Liver (tissue), 9 donors: Measurements from ENCODE around the gene CFAP157. TPM values are rescaled to one million over a fixed set of nuclear protein-coding genes. Genes with fewer than 3 reads are reported as not detected.

ENCODE experiments used
- DNase-seq: peaks from one replicate; pipeline ENCODE4 v3.0.0-alpha.2; 2017; ENCODE audit warnings: low spot score
- H3K27ac ChIP-seq, 2 donors: one replicate each; pipeline ENCODE4 v1.7.0; 2013; ENCODE audit warnings: inconsistent platforms in 2 of 2, low read length in 2 of 2, control low read depth in 1 of 2, low read depth in 1 of 2, mild to moderate bottlenecking in 1 of 2
- H3K27me3 ChIP-seq, 4 donors: one replicate each; pipeline versions ENCODE4 v1.6.1 to v1.7.0; 2013; ENCODE audit warnings: low read length in 3 of 4, inconsistent platforms in 1 of 4, mild to moderate bottlenecking in 1 of 4, moderate library complexity in 1 of 4; ENCODE audit not compliant: control insufficient read depth in 4 of 4, insufficient read depth in 4 of 4
- H3K36me3 ChIP-seq, 4 donors: one replicate each; pipeline versions ENCODE4 v1.6.1 to v1.7.0; 2013; ENCODE audit warnings: low read length in 3 of 4, mild to moderate bottlenecking in 3 of 4, low read depth in 1 of 4, moderate library complexity in 1 of 4; ENCODE audit not compliant: control insufficient read depth in 4 of 4, insufficient read depth in 3 of 4
- H3K4me1 ChIP-seq, 4 donors: one replicate each; pipeline versions ENCODE4 v1.6.1 to v1.7.0; 2013; ENCODE audit warnings: low read length in 3 of 4, mild to moderate bottlenecking in 3 of 4, moderate library complexity in 1 of 4; ENCODE audit not compliant: control insufficient read depth in 4 of 4, insufficient read depth in 4 of 4
- H3K4me3 ChIP-seq, 3 donors: one replicate each; pipeline versions ENCODE4 v1.6.1 to v1.7.0; 2013; ENCODE audit warnings: low read length in 3 of 3, control low read depth in 1 of 3, low read depth in 1 of 3, mild to moderate bottlenecking in 1 of 3
- H3K9ac ChIP-seq, 2 donors: one replicate each; pipeline ENCODE4 v1.7.0; 2013; ENCODE audit warnings: low read length in 2 of 2, mild to moderate bottlenecking in 2 of 2, moderate library complexity in 2 of 2, control low read depth in 1 of 2, low read depth in 1 of 2
- H3K9me3 ChIP-seq, 4 donors: one replicate each; pipeline versions ENCODE4 v1.6.1 to v1.7.0; 2013; ENCODE audit warnings: low read length in 3 of 4; ENCODE audit not compliant: control insufficient read depth in 4 of 4
- ATF3 ChIP-seq: IDR thresholded peaks from 2 replicates; pipeline ENCODE4 v1.6.1; 2016; ENCODE audit warnings: antibody characterized with exemption
- CTCF ChIP-seq: fragments of 150-350 bp; IDR thresholded peaks from 2 replicates; pipeline ENCODE4 v1.5.1; 2017; ENCODE audit warnings: improper control_type of control experiment, low read depth, low read length; ENCODE audit not compliant: missing input control
- FOXA1 ChIP-seq: IDR thresholded peaks from 2 replicates; pipeline ENCODE4 v1.6.1; 2016; ENCODE audit warnings: antibody characterized with exemption
- FOXA2 ChIP-seq: IDR thresholded peaks from 2 replicates; pipeline ENCODE4 v1.6.1; 2016; ENCODE audit warnings: antibody characterized with exemption
- GABPA ChIP-seq, 2 donors: IDR thresholded peaks in 1 of 2; conservative IDR thresholded peaks in 1 of 2; 2 replicates each; pipeline ENCODE4 v1.6.1; 2016; ENCODE audit warnings: antibody characterized with exemption in 2 of 2, mild to moderate bottlenecking in 1 of 2, moderate library complexity in 1 of 2
- HNF4A ChIP-seq, 2 donors: conservative IDR thresholded peaks; 2 replicates each; pipeline ENCODE4 v1.6.1; 2016; ENCODE audit warnings: antibody characterized with exemption in 2 of 2, mild to moderate bottlenecking in 2 of 2
- HNF4G ChIP-seq: IDR thresholded peaks from 2 replicates; pipeline ENCODE4 v1.6.1; 2016; ENCODE audit warnings: antibody characterized with exemption
- JUND ChIP-seq, 2 donors: IDR thresholded peaks; 2 replicates each; pipeline ENCODE4 v1.6.1; 2016; ENCODE audit warnings: antibody characterized with exemption in 2 of 2
- MAX ChIP-seq: IDR thresholded peaks from 2 replicates; pipeline ENCODE4 v1.6.1; 2016; ENCODE audit warnings: antibody characterized with exemption
- NR2F2 ChIP-seq: IDR thresholded peaks from 2 replicates; pipeline ENCODE4 v1.6.1; 2016; ENCODE audit warnings: antibody characterized with exemption
- RAD21 ChIP-seq, 2 donors: IDR thresholded peaks; 2 replicates each; pipeline ENCODE4 v1.6.1; 2016; ENCODE audit warnings: antibody characterized with exemption in 2 of 2, mild to moderate bottlenecking in 2 of 2
- RXRA ChIP-seq, 2 donors: IDR thresholded peaks; 2 replicates each; pipeline ENCODE4 v1.6.1; 2017 to 2018; ENCODE audit warnings: antibody characterized with exemption in 2 of 2, mild to moderate bottlenecking in 1 of 2
- SP1 ChIP-seq: IDR thresholded peaks from 2 replicates; pipeline ENCODE4 v1.6.1; 2018; ENCODE audit warnings: antibody characterized with exemption, mild to moderate bottlenecking
- TAF1 ChIP-seq: conservative IDR thresholded peaks from 2 replicates; pipeline ENCODE4 v1.6.1; 2016; ENCODE audit warnings: antibody characterized with exemption, mild to moderate bottlenecking
- YY1 ChIP-seq: IDR thresholded peaks from 2 replicates; pipeline ENCODE4 v1.6.1; 2016; ENCODE audit warnings: antibody characterized with exemption, mild to moderate bottlenecking
- ZBTB33 ChIP-seq: IDR thresholded peaks from 2 replicates; pipeline ENCODE4 v1.6.1; 2016; ENCODE audit warnings: antibody characterized with exemption
- WGBS: extraction: QIAGEN DNeasy Blood & Tissue Kit; methylation state at CpG from one replicate; pipeline ENCODE4 v1.1.7; 2013; 5-methylcytosine and 5-hydroxymethylcytosine counted together
- polyA plus RNA-seq, 2 donors: library from polyadenylated mRNA; stranded (reverse) in 1 of 2; unstranded in 1 of 2; fragments of 200-250 nt in 1 of 2; fragments of >200 nt in 1 of 2; fragmentation: Nextera tagmentation in 1 of 2; extraction: Ambion mirVana in 1 of 2; gene quantifications; one replicate each; pipeline versions ENCODE4 v1.2.1 to v1.2.3, GENCODE V29; 2013 to 2015
- total RNA-seq, 2 donors: library from RNA; depleted of rRNA; stranded (reverse); fragments of >200 nt; gene quantifications; one replicate each; pipeline ENCODE4 v1.2.3, GENCODE V29; 2014
- donor health status: healthy.
- donor health status: healthy.
- donor health status: healthy.
- donor health status: healthy.
- donor health status: healthy.

Gene CFAP157
- total and polyA plus RNA-seq, 4 donors = 0.07 to 0.22 TPM; not detected in 2

GRCh38 chr9:127742435-127743088 lies 35.8 kb downstream of the CFAP157 start:
- Histone ChIP-seq H3K9ac (no peak overlapping the region), H3K4me1 (no peaks in the 10 kb centered on the region), H3K27me3 (no peaks in the 10 kb centered on the region), H3K9me3 (no peaks in the 10 kb centered on the region), H3K36me3 (peaks cover 0 to 4% (median 1%) of the 10 kb centered on the region in 4 donors), H3K27ac (no peak overlapping the region), H3K4me3 (no peak overlapping the region)
- 35% methylated on average over 33 of the region's 33 CpGs for WGBS
- DNase-seq = no peak
- TF ChIP-seq CTCF (no peak), GABPA (IDR thresholded peaks at IDR 0.05 in 1 of 2, conservative IDR thresholded peaks at IDR 0.05 in 1 of 2) (no peak), HNF4A (conservative IDR thresholded peaks at IDR 0.05) (no peak), ZBTB33 (no peak), JUND (IDR thresholded peaks at IDR 0.05) (no peak), RAD21 (IDR thresholded peaks at IDR 0.05) (no peak), FOXA1 (no peak), NR2F2 (no peak), SP1 (no peak), MAX (no peak), RXRA (IDR thresholded peaks at IDR 0.05) (no peak), TAF1 (no peak), FOXA2 (no peak), ATF3 (no peak), HNF4G (no peak)

- Histone ChIP-seq H3K4me1 (no peaks in the 10 kb centered on the region), H3K27me3 (no peaks in the 10 kb centered on the region), H3K27ac (no peak overlapping the region), H3K4me3 (no peak overlapping the region), H3K9me3 (no peaks in the 10 kb centered on the region), H3K9ac (no peak overlapping the region), H3K36me3 (peaks cover 2 to 6% (median 2%) of the 10 kb centered on the region in 4 donors)
- TF ChIP-seq MAX (no peak), NR2F2 (no peak), TAF1 (no peak), YY1 (no peak)
- no peak for DNase-seq
- 92% methylated on average over 19 of the region's 19 CpGs for WGBS
These were observed 37.8 kb downstream of the CFAP157 start for GRCh38 chr9:127744398-127745110.
